Stomach smooth muscle (tissue), 2 donors: Measurements from ENCODE around the gene SRGAP2B.
"Not testable (repeated sequence)": the region's sequence is repeated elsewhere in the genome, so short reads cannot be mapped to it uniquely, and the experiment has no call there.

Experiments used
- H3K27ac ChIP-seq: one replicate; pipeline ENCODE4 v1.7.0; 2013; ENCODE audit warnings: mild to moderate bottlenecking, low read length, inconsistent platforms
- H3K27me3 ChIP-seq, 2 donors: one replicate each; pipeline ENCODE4 v1.7.0; 2013; ENCODE audit warnings: low read length in 2 of 2; ENCODE audit not compliant: insufficient read depth in 2 of 2, control insufficient read depth in 1 of 2
- H3K36me3 ChIP-seq, 2 donors: one replicate each; pipeline ENCODE4 v1.7.0; 2013; ENCODE audit warnings: low read length in 2 of 2; ENCODE audit not compliant: control insufficient read depth in 2 of 2, insufficient read depth in 2 of 2
- H3K4me1 ChIP-seq: one replicate; pipeline ENCODE4 v1.7.0; 2013; ENCODE audit warnings: low read length; ENCODE audit not compliant: control insufficient read depth, insufficient read depth
- H3K4me3 ChIP-seq, 2 donors: one replicate each; pipeline ENCODE4 v1.7.0; 2013; ENCODE audit warnings: low read length in 2 of 2
- H3K9ac ChIP-seq, 2 donors: one replicate each; pipeline ENCODE4 v1.7.0; 2013; ENCODE audit warnings: low read length in 2 of 2, mild to moderate bottlenecking in 1 of 2
- H3K9me3 ChIP-seq, 2 donors: one replicate each; pipeline ENCODE4 v1.7.0; 2013; ENCODE audit warnings: low read length in 2 of 2; ENCODE audit not compliant: control insufficient read depth in 2 of 2
- donor health status: healthy.
- donor health status: Pancreatic carcinoma.

SRGAP2B gene

GRCh38 chr1:144858607-144859006 lies 236.5 kb downstream of the SRGAP2B start:
- H3K9me3 ChIP-seq, H3K4me3 ChIP-seq, H3K36me3 ChIP-seq, H3K27ac ChIP-seq, H3K4me1 ChIP-seq, H3K9ac ChIP-seq, H3K27me3 ChIP-seq: not testable (repeated sequence)
